Breast epithelium (tissue), 4 donors: ENCODE results near the gene SDS. TPM values are rescaled to one million over a fixed set of nuclear protein-coding genes. Genes with fewer than 3 reads are reported as not detected.

Experiments
- DNase-seq, 2 donors: peaks; one replicate each; pipeline ENCODE4 v3.0.0-alpha.2; 2019; ENCODE audit warnings: low spot score in 2 of 2
- H3K27ac ChIP-seq, 2 donors: fragments of 200-600 bp; sonication (generic) in 1 of 2; one replicate each; pipeline ENCODE4 v1.5.1; 2016 to 2019; ENCODE audit warnings: mild to moderate bottlenecking in 1 of 2
- H3K27me3 ChIP-seq, 2 donors: fragments of 200-600 bp; sonication (generic) in 1 of 2; one replicate each; pipeline versions ENCODE4 v1.5.1 to v1.6.0; 2017 to 2019; ENCODE audit warnings: control low read depth in 1 of 2, mild to moderate bottlenecking in 1 of 2
- H3K36me3 ChIP-seq: fragments of 200-600 bp; one replicate; pipeline ENCODE4 v1.5.1; 2019
- H3K4me1 ChIP-seq, 2 donors: fragments of 200-600 bp; sonication (generic); one replicate each; pipeline ENCODE4 v1.5.1; 2016 to 2019; ENCODE audit warnings: control low read depth in 1 of 2
- H3K4me3 ChIP-seq, 3 donors: fragments of 200-600 bp; sonication (generic); 1 replicate in 2 of 3; 2 replicates in 1 of 3; pipeline ENCODE4 v1.5.1; 2016 to 2019; ENCODE audit warnings: mild to moderate bottlenecking in 3 of 3, moderate library complexity in 2 of 3
- H3K9me3 ChIP-seq, 2 donors: fragments of 200-600 bp; sonication (generic) in 1 of 2; one replicate each; pipeline ENCODE4 v1.5.1; 2016 to 2019; ENCODE audit warnings: control low read depth in 1 of 2
- POLR2A ChIP-seq: fragments of 450-650 bp; IDR thresholded peaks from one replicate; pipeline ENCODE4 v1.6.1; 2016; ENCODE audit warnings: antibody characterized with exemption, mild to moderate bottlenecking, moderate library complexity
- POLR2AphosphoS5 ChIP-seq, 3 donors: sonication (generic); formaldehyde crosslinking; IDR thresholded peaks; one replicate each; pipeline ENCODE4 v1.6.1; 2017; ENCODE audit warnings: antibody characterized with exemption in 3 of 3
- intact Hi-C: fragments of 100-400 bp; cut with DNase I; formaldehyde crosslinking; loops from one replicate; pipeline ENCODE4 v1.15.1; 2023; ENCODE audit warnings: low total_unique reads
- total RNA-seq, 3 donors: library from RNA; depleted of rRNA; stranded (reverse); fragments of >200 nt; gene quantifications; one replicate each; pipeline ENCODE4 v1.1.0, GENCODE V29; 2016
- TF ChIP-seq, protein P1 (sequence below), 3 donors: fragments of 450-650 bp; IDR thresholded peaks; one replicate each; pipeline ENCODE4 v1.5.1; 2016 to 2017; ENCODE audit warnings: antibody characterized with exemption in 3 of 3, mild to moderate bottlenecking in 3 of 3, moderate library complexity in 3 of 3

The SDS gene
- total RNA-seq, 3 donors from 2014 or later, result 0.66 to 12.0 (median 0.80) TPM

DNA sequence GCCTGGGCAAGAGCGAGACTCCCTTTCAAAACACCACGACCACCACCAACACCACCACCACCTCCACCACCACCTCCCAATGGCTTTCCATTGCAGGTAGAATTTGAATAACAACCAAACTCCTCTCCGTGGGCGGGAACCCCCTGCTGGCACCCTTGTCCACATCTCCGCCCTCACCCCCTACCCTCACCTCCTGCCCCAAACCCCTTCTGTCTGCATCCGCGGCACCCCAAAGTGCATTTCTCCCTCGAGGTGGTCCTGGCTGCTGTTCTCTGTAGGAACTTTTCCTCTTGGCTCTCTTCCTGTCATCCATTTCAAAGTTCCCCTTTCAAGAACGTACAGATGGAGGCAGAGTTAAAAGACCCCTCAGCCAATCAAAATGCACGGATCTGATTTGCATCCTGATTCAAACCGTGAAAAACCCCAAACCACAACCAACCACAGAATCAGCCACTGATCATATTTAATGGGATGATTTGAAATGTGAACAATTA, 22.3 kb upstream of the SDS start:
- H3K4me3 ChIP-seq, result no peak overlapping the region
- no peaks in the 10 kb centered on the region for H3K9me3 ChIP-seq
- intact Hi-C loops, result no loop called here
- no peak for TF ChIP-seq POLR2A
- TF ChIP-seq POLR2AphosphoS5 (IDR thresholded peaks at IDR 0.05), result no peak
- TF ChIP-seq, protein P1, sequence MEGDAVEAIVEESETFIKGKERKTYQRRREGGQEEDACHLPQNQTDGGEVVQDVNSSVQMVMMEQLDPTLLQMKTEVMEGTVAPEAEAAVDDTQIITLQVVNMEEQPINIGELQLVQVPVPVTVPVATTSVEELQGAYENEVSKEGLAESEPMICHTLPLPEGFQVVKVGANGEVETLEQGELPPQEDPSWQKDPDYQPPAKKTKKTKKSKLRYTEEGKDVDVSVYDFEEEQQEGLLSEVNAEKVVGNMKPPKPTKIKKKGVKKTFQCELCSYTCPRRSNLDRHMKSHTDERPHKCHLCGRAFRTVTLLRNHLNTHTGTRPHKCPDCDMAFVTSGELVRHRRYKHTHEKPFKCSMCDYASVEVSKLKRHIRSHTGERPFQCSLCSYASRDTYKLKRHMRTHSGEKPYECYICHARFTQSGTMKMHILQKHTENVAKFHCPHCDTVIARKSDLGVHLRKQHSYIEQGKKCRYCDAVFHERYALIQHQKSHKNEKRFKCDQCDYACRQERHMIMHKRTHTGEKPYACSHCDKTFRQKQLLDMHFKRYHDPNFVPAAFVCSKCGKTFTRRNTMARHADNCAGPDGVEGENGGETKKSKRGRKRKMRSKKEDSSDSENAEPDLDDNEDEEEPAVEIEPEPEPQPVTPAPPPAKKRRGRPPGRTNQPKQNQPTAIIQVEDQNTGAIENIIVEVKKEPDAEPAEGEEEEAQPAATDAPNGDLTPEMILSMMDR (IDR thresholded peaks at IDR 0.05), result no peak
- no peak overlapping the region for H3K27ac ChIP-seq
- H3K27me3 ChIP-seq, result no peaks in the 10 kb centered on the region
- H3K36me3 ChIP-seq, result no peaks in the 10 kb centered on the region
- H3K4me1 ChIP-seq, result no peaks in the 10 kb centered on the region
- no peak for DNase-seq

DNA sequence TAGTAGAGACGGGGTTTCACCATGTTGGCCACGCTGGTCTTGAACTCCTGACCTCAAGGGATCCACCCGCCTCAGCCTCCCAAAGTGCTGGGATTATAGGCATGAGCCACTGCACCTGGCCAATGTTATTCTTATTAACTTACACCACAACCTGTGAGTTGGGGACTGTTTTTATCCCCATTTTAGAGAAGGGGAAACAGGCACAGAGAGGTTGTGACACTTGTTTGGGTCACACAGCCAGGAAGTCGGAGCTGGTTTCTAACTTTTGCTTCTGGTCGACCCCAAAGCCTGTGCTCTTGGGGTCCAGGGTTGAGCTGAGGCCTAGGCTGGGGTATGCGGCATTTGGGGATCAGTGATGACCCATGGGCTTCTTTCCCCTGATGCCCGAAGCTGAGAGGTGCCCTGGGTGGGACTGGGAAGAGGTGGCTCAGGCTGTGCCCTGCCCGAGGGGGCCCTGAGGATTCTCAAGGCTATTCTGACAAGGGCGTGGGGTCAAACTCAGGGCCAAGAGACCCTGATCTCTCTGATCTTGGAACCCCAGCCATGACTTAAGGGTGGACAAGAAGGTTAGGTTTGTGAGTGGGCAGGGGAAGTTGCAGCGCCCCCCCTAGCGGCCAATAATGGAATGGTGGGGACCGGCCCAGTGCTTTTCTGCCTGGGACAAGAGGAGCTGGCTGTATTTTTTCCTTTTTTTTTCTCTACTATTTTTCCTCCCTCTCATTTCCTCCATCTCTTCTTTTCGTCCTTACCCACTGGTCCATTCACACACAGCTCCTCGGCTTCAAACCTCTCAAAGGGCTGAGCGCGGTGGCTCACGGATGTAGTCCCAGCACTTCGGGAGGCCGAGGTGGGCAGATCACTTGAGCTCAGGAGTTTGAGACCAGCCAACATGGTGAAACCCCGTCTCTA, 21.5 kb upstream of the SDS start:
- TF ChIP-seq, protein P1 (IDR thresholded peaks at IDR 0.05), result peak in 2 of 3 donors; percentile 51 to 56
- TF ChIP-seq POLR2AphosphoS5 (IDR thresholded peaks at IDR 0.05), result no peak
- DNase-seq, result no peak
- H3K4me1 ChIP-seq, result no peaks in the 10 kb centered on the region
- H3K9me3 ChIP-seq, result no peaks in the 10 kb centered on the region
- H3K27me3 ChIP-seq, result no peaks in the 10 kb centered on the region
- no peak overlapping the region for H3K27ac ChIP-seq
- H3K4me3 ChIP-seq, result no peak overlapping the region
- no peaks in the 10 kb centered on the region for H3K36me3 ChIP-seq
- intact Hi-C loops, result no loop called here

DNA sequence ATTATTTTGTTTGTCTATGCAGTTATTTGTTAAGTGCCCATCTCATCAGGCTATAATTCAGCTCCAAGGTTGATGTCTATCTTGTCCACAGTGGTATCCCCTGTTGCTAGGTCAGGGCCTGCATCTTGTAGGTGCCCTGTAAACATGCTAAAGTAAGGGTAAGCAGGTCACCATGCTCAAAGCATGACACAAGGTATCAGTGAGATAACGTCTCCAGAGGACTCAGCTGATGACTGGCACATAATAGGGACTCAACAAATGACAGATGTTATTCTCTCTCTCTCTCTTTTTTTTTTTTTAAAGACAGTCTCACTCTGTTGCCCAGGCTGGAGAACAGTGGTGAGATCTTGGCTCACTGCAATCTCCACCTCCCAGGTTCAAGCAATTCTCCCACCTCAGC, 20.8 kb upstream of the SDS start:
- H3K27me3 ChIP-seq, result no peaks in the 10 kb centered on the region
- no peak overlapping the region for H3K27ac ChIP-seq
- no peak overlapping the region for H3K4me3 ChIP-seq
- TF ChIP-seq POLR2A, result no peak
- no peaks in the 10 kb centered on the region for H3K4me1 ChIP-seq
- no peaks in the 10 kb centered on the region for H3K36me3 ChIP-seq
- H3K9me3 ChIP-seq, result no peaks in the 10 kb centered on the region
- no peak for DNase-seq
- intact Hi-C loops, result no loop called here

DNA sequence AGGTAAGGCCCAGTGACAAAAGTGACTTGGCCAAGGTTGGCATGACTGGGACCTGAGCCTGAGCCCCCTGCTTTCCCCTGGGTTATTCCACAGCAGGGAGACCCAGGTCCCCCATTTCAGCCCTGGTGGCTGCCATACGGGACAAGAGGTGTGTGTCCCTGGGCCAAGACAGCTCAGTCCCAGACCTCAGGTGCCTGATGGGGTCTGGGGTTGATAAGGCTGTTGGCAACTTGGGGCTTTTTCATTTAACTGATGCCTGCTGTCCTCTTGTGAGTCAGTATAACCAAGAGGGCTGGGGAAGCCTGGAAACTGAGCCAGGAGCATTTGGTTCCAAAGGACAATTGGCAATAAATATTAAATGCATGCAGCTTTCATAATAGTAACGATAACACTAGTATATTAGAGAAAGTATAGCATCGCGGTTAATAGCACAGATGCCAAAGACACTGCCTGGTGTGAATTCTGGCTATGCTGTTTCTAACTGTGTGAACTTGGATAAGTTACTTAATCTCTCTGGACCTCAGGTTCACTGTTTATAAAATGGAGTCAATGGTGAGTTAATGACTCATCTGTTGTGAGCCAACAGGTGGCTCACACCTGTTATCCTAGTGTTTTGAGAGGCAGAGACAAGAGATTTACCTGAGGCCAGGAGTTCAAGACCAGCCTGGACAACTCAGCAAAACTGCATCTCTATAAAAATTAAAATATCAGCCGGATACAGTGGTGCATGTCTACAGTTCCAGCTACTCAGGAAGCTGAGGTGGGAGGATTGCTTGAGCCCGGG, 19.4 kb upstream of the SDS start:
- DNase-seq, result no peak
- intact Hi-C loops, result no loop called here
- H3K4me3 ChIP-seq, result peak overlapping the region; percentile 36 to 71 (median 52)
- peak overlapping the region; percentile 60 to 86 for H3K27ac ChIP-seq
- no peaks in the 10 kb centered on the region for H3K27me3 ChIP-seq
- H3K36me3 ChIP-seq, result no peaks in the 10 kb centered on the region
- H3K4me1 ChIP-seq, result no peaks in the 10 kb centered on the region
- H3K9me3 ChIP-seq, result no peaks in the 10 kb centered on the region
- TF ChIP-seq POLR2A (no peak), POLR2AphosphoS5 (IDR thresholded peaks at IDR 0.05) (no peak)
- TF ChIP-seq, protein P1 (IDR thresholded peaks at IDR 0.05), result no peak

DNA sequence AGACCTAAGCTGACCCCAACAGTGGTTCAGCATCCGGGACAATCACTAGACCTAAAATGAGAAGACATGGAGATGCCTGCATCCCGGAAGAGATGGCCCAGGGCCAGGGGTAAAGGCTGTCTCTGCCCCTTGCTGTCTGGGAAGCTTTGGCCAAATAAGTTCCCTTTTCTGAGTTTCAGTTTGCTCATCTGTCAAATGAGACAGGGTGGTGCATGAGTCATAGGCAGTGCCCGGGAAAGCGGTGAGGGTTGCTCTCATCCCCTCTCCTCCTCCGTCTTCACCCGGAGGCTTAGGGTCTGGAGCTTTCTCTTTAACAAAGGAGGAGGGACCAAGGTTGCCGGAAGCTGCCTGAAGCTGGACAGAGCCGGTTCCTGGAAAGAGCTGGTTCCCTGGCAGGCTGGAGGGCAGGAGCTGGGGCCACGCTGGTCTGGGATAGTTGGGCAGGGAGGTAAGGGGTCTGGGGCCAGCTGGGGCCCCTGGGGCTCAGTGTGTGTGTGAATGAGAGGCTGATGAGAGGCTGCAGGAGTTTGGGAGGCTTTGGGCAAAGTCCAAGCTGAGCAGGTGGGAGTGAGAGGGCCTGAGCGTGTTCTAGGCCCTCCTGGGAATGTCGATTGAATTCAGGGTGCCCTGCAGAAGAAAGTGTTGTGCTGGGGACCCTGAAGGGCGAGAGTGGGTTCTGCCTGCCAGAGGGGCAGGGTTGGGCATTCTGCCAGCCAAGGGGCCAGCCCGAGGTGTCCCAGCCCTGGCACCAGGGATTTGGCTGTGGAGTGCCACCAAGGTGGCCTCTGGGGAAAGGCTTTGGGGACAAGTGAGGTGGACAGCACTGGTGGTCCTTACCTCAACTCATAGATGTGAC, 18.6 kb upstream of the SDS start, which contains the start of gene SDSL:
TSS of gene SDSL (plus strand) at position 351 of the 856 bp plus-strand sequence. CDS start 5,603 bp downstream, outside the sequence.
- H3K27me3 ChIP-seq, result no peaks in the 10 kb centered on the region
- H3K36me3 ChIP-seq, result no peaks in the 10 kb centered on the region
- H3K27ac ChIP-seq, result peak within 1 kb of the TSS; percentile 60 to 86
- no peaks in the 10 kb centered on the region for H3K9me3 ChIP-seq
- no peak for TF ChIP-seq POLR2AphosphoS5 (IDR thresholded peaks at IDR 0.05)
- DNase-seq, result peak in 1 of 2 donors; percentile 36
- H3K4me1 ChIP-seq, result no peaks in the 10 kb centered on the region
- intact Hi-C loops, result no loop called here
- peak within 1 kb of the TSS; percentile 36 to 71 (median 52) for H3K4me3 ChIP-seq
